Liver (tissue), 9 donors: ENCODE measurements around the gene ANKRD29. TPM values are rescaled to one million over a fixed set of nuclear protein-coding genes. Genes with fewer than 3 reads are reported as not detected.

Experiments used
- DNase-seq: peaks from one replicate; pipeline ENCODE4 v3.0.0-alpha.2; 2017; ENCODE audit warnings: low spot score
- H3K27ac ChIP-seq, 2 donors: one replicate each; pipeline ENCODE4 v1.7.0; 2013; ENCODE audit warnings: inconsistent platforms in 2 of 2, low read length in 2 of 2, control low read depth in 1 of 2, low read depth in 1 of 2, mild to moderate bottlenecking in 1 of 2
- H3K27me3 ChIP-seq, 4 donors: one replicate each; pipeline versions ENCODE4 v1.6.1 to v1.7.0; 2013; ENCODE audit warnings: low read length in 3 of 4, inconsistent platforms in 1 of 4, mild to moderate bottlenecking in 1 of 4, moderate library complexity in 1 of 4; ENCODE audit not compliant: control insufficient read depth in 4 of 4, insufficient read depth in 4 of 4
- H3K36me3 ChIP-seq, 4 donors: one replicate each; pipeline versions ENCODE4 v1.6.1 to v1.7.0; 2013; ENCODE audit warnings: low read length in 3 of 4, mild to moderate bottlenecking in 3 of 4, low read depth in 1 of 4, moderate library complexity in 1 of 4; ENCODE audit not compliant: control insufficient read depth in 4 of 4, insufficient read depth in 3 of 4
- H3K4me1 ChIP-seq, 4 donors: one replicate each; pipeline versions ENCODE4 v1.6.1 to v1.7.0; 2013; ENCODE audit warnings: low read length in 3 of 4, mild to moderate bottlenecking in 3 of 4, moderate library complexity in 1 of 4; ENCODE audit not compliant: control insufficient read depth in 4 of 4, insufficient read depth in 4 of 4
- H3K4me3 ChIP-seq, 3 donors: one replicate each; pipeline versions ENCODE4 v1.6.1 to v1.7.0; 2013; ENCODE audit warnings: low read length in 3 of 3, control low read depth in 1 of 3, low read depth in 1 of 3, mild to moderate bottlenecking in 1 of 3
- H3K9ac ChIP-seq, 2 donors: one replicate each; pipeline ENCODE4 v1.7.0; 2013; ENCODE audit warnings: low read length in 2 of 2, mild to moderate bottlenecking in 2 of 2, moderate library complexity in 2 of 2, control low read depth in 1 of 2, low read depth in 1 of 2
- H3K9me3 ChIP-seq, 4 donors: one replicate each; pipeline versions ENCODE4 v1.6.1 to v1.7.0; 2013; ENCODE audit warnings: low read length in 3 of 4; ENCODE audit not compliant: control insufficient read depth in 4 of 4
- EGR1 ChIP-seq, 2 donors: IDR thresholded peaks; 2 replicates each; pipeline ENCODE4 v1.6.1; 2016 to 2018; ENCODE audit warnings: antibody characterized with exemption in 2 of 2, low read depth in 2 of 2
- FOXA1 ChIP-seq: IDR thresholded peaks from 2 replicates; pipeline ENCODE4 v1.6.1; 2016; ENCODE audit warnings: antibody characterized with exemption
- FOXA2 ChIP-seq: IDR thresholded peaks from 2 replicates; pipeline ENCODE4 v1.6.1; 2016; ENCODE audit warnings: antibody characterized with exemption
- GABPA ChIP-seq, 2 donors: IDR thresholded peaks in 1 of 2; conservative IDR thresholded peaks in 1 of 2; 2 replicates each; pipeline ENCODE4 v1.6.1; 2016; ENCODE audit warnings: antibody characterized with exemption in 2 of 2, mild to moderate bottlenecking in 1 of 2, moderate library complexity in 1 of 2
- HNF4A ChIP-seq, 2 donors: conservative IDR thresholded peaks; 2 replicates each; pipeline ENCODE4 v1.6.1; 2016; ENCODE audit warnings: antibody characterized with exemption in 2 of 2, mild to moderate bottlenecking in 2 of 2
- HNF4G ChIP-seq: IDR thresholded peaks from 2 replicates; pipeline ENCODE4 v1.6.1; 2016; ENCODE audit warnings: antibody characterized with exemption
- JUND ChIP-seq, 2 donors: IDR thresholded peaks; 2 replicates each; pipeline ENCODE4 v1.6.1; 2016; ENCODE audit warnings: antibody characterized with exemption in 2 of 2
- NR2F2 ChIP-seq: IDR thresholded peaks from 2 replicates; pipeline ENCODE4 v1.6.1; 2016; ENCODE audit warnings: antibody characterized with exemption
- RAD21 ChIP-seq, 2 donors: IDR thresholded peaks; 2 replicates each; pipeline ENCODE4 v1.6.1; 2016; ENCODE audit warnings: antibody characterized with exemption in 2 of 2, mild to moderate bottlenecking in 2 of 2
- RXRA ChIP-seq, 2 donors: IDR thresholded peaks; 2 replicates each; pipeline ENCODE4 v1.6.1; 2017 to 2018; ENCODE audit warnings: antibody characterized with exemption in 2 of 2, mild to moderate bottlenecking in 1 of 2
- SP1 ChIP-seq: IDR thresholded peaks from 2 replicates; pipeline ENCODE4 v1.6.1; 2018; ENCODE audit warnings: antibody characterized with exemption, mild to moderate bottlenecking
- TAF1 ChIP-seq: conservative IDR thresholded peaks from 2 replicates; pipeline ENCODE4 v1.6.1; 2016; ENCODE audit warnings: antibody characterized with exemption, mild to moderate bottlenecking
- YY1 ChIP-seq: IDR thresholded peaks from 2 replicates; pipeline ENCODE4 v1.6.1; 2016; ENCODE audit warnings: antibody characterized with exemption, mild to moderate bottlenecking
- ZBTB33 ChIP-seq: IDR thresholded peaks from 2 replicates; pipeline ENCODE4 v1.6.1; 2016; ENCODE audit warnings: antibody characterized with exemption
- WGBS: extraction: QIAGEN DNeasy Blood & Tissue Kit; methylation state at CpG from one replicate; pipeline ENCODE4 v1.1.7; 2013; 5-methylcytosine and 5-hydroxymethylcytosine counted together
- polyA plus RNA-seq, 2 donors: library from polyadenylated mRNA; stranded (reverse) in 1 of 2; unstranded in 1 of 2; fragments of 200-250 nt in 1 of 2; fragments of >200 nt in 1 of 2; fragmentation: Nextera tagmentation in 1 of 2; extraction: Ambion mirVana in 1 of 2; gene quantifications; one replicate each; pipeline versions ENCODE4 v1.2.1 to v1.2.3, GENCODE V29; 2013 to 2015
- total RNA-seq, 2 donors: library from RNA; depleted of rRNA; stranded (reverse); fragments of >200 nt; gene quantifications; one replicate each; pipeline ENCODE4 v1.2.3, GENCODE V29; 2014
- TF ChIP-seq, protein P1 (sequence below): IDR thresholded peaks from 2 replicates; pipeline ENCODE4 v1.6.1; 2016; ENCODE audit warnings: antibody characterized with exemption
- TF ChIP-seq, protein P2 (sequence below): IDR thresholded peaks from 2 replicates; pipeline ENCODE4 v1.6.1; 2016; ENCODE audit warnings: antibody characterized with exemption
- TF ChIP-seq, protein P3 (sequence below): IDR thresholded peaks from 2 replicates; pipeline ENCODE4 v1.6.1; 2016; ENCODE audit warnings: antibody characterized with exemption, mild to moderate bottlenecking
- TF ChIP-seq, protein P4 (sequence below): fragments of 150-350 bp; IDR thresholded peaks from 2 replicates; pipeline ENCODE4 v1.5.1; 2017; ENCODE audit warnings: improper control_type of control experiment, low read depth, low read length; ENCODE audit not compliant: missing input control
- donor health status: healthy.
- donor health status: healthy.
- donor health status: healthy.
- donor health status: healthy.
- donor health status: healthy.

Gene ANKRD29
- total and polyA plus RNA-seq, 4 donors = 0.14 to 0.50 (median 0.33) TPM

- no peak for DNase-seq
- Histone ChIP-seq H3K9me3 (no peaks in the 10 kb centered on the region), H3K9ac (no peak overlapping the region), H3K4me3 (no peak overlapping the region), H3K36me3 (peaks cover 0 to 4% (median 1%) of the 10 kb centered on the region in 4 donors), H3K4me1 (peaks cover 4 to 22% (median 9%) of the 10 kb centered on the region in 4 donors), H3K27me3 (no peaks in the 10 kb centered on the region), H3K27ac (no peak overlapping the region)
- 90% methylated on average over 6 of the region's 6 CpGs for WGBS
- no peak for TF ChIP-seq GABPA (IDR thresholded peaks at IDR 0.05 in 1 of 2, conservative IDR thresholded peaks at IDR 0.05 in 1 of 2)
- no peak for TF ChIP-seq HNF4A (conservative IDR thresholded peaks at IDR 0.05)
- TF ChIP-seq FOXA1 = no peak
- TF ChIP-seq FOXA2 = no peak
- no peak for TF ChIP-seq RAD21 (IDR thresholded peaks at IDR 0.05)
- TF ChIP-seq, protein P1, sequence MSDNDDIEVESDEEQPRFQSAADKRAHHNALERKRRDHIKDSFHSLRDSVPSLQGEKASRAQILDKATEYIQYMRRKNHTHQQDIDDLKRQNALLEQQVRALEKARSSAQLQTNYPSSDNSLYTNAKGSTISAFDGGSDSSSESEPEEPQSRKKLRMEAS = no peak
- no peak for TF ChIP-seq RXRA (IDR thresholded peaks at IDR 0.05)
- TF ChIP-seq, protein P2, sequence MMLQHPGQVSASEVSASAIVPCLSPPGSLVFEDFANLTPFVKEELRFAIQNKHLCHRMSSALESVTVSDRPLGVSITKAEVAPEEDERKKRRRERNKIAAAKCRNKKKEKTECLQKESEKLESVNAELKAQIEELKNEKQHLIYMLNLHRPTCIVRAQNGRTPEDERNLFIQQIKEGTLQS = no peak
- no peak for TF ChIP-seq SP1
- TF ChIP-seq EGR1 (IDR thresholded peaks at IDR 0.05; ENCODE audit: low read depth in 2 of 2) = no peak
- TF ChIP-seq TAF1 = no peak
- TF ChIP-seq, protein P3, sequence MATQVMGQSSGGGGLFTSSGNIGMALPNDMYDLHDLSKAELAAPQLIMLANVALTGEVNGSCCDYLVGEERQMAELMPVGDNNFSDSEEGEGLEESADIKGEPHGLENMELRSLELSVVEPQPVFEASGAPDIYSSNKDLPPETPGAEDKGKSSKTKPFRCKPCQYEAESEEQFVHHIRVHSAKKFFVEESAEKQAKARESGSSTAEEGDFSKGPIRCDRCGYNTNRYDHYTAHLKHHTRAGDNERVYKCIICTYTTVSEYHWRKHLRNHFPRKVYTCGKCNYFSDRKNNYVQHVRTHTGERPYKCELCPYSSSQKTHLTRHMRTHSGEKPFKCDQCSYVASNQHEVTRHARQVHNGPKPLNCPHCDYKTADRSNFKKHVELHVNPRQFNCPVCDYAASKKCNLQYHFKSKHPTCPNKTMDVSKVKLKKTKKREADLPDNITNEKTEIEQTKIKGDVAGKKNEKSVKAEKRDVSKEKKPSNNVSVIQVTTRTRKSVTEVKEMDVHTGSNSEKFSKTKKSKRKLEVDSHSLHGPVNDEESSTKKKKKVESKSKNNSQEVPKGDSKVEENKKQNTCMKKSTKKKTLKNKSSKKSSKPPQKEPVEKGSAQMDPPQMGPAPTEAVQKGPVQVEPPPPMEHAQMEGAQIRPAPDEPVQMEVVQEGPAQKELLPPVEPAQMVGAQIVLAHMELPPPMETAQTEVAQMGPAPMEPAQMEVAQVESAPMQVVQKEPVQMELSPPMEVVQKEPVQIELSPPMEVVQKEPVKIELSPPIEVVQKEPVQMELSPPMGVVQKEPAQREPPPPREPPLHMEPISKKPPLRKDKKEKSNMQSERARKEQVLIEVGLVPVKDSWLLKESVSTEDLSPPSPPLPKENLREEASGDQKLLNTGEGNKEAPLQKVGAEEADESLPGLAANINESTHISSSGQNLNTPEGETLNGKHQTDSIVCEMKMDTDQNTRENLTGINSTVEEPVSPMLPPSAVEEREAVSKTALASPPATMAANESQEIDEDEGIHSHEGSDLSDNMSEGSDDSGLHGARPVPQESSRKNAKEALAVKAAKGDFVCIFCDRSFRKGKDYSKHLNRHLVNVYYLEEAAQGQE = no peak
- TF ChIP-seq NR2F2 = no peak
- TF ChIP-seq YY1 = no peak
- no peak for TF ChIP-seq HNF4G
- TF ChIP-seq JUND (IDR thresholded peaks at IDR 0.05) = no peak
- TF ChIP-seq ZBTB33 = no peak
- TF ChIP-seq, protein P4, sequence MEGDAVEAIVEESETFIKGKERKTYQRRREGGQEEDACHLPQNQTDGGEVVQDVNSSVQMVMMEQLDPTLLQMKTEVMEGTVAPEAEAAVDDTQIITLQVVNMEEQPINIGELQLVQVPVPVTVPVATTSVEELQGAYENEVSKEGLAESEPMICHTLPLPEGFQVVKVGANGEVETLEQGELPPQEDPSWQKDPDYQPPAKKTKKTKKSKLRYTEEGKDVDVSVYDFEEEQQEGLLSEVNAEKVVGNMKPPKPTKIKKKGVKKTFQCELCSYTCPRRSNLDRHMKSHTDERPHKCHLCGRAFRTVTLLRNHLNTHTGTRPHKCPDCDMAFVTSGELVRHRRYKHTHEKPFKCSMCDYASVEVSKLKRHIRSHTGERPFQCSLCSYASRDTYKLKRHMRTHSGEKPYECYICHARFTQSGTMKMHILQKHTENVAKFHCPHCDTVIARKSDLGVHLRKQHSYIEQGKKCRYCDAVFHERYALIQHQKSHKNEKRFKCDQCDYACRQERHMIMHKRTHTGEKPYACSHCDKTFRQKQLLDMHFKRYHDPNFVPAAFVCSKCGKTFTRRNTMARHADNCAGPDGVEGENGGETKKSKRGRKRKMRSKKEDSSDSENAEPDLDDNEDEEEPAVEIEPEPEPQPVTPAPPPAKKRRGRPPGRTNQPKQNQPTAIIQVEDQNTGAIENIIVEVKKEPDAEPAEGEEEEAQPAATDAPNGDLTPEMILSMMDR = no peak
Measured at GRCh38 chr18:23580677-23581367, 81.9 kb downstream of the ANKRD29 start.
